HG02852 (cell line): Measurements from ENCODE around the gene RHBG.
A peak's percentile ranks its signal among the peaks of the same experiment; 100 is the strongest.
"Not testable (repeated sequence)": the region's sequence is repeated elsewhere in the genome, so short reads cannot be mapped to it uniquely, and the experiment has no call there.

ENCODE experiments used
- ATAC-seq: cut with Tn5 transposase; IDR thresholded peaks from one replicate; pipeline ENCODE4 v1.9.1; 2021; ENCODE audit warnings: mild to moderate bottlenecking, moderate library complexity; ENCODE audit not compliant: unreplicated experiment

Gene RHBG, protein sequence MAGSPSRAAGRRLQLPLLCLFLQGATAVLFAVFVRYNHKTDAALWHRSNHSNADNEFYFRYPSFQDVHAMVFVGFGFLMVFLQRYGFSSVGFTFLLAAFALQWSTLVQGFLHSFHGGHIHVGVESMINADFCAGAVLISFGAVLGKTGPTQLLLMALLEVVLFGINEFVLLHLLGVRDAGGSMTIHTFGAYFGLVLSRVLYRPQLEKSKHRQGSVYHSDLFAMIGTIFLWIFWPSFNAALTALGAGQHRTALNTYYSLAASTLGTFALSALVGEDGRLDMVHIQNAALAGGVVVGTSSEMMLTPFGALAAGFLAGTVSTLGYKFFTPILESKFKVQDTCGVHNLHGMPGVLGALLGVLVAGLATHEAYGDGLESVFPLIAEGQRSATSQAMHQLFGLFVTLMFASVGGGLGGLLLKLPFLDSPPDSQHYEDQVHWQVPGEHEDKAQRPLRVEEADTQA

GRCh38 chr1:156368889-156369684 lies at the start of gene RHBG:
Gene RHBG (plus strand): TSS chr1:156369211. CDS start chr1:156369250, 39 bp downstream.
- ATAC-seq = no peak

GRCh38 chr1:156319664-156320063 lies 49.3 kb upstream of the RHBG start:
- ATAC-seq = no peak

GRCh38 chr1:156320560-156320959 lies 48.5 kb upstream of the RHBG start:
- no peak for ATAC-seq

DNA sequence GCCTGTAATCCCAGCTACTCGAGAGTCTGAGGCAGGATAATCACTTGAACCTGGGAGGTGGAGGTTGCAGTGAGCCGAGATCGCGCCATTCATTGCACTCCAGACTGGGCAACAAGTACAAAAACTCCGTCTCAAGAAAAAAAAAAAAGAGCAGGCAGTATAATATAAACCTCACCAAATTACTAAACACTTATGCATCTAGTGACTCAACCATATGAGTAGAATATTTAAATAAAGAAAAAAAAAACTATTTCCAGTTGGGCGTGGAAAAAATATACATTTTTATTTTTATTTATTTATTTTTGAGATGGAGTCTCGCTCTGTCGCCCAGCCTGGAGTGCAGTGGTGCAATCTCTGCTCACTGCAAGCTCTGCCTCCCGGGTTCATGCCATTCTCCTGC lies 45.8 kb upstream of the RHBG start:
- not testable (repeated sequence) for ATAC-seq

GRCh38 chr1:156336242-156336641 lies 32.8 kb upstream of the RHBG start:
- no peak for ATAC-seq

GRCh38 chr1:156337052-156337887 lies 31.7 kb upstream of the RHBG start:
- no peak for ATAC-seq

DNA sequence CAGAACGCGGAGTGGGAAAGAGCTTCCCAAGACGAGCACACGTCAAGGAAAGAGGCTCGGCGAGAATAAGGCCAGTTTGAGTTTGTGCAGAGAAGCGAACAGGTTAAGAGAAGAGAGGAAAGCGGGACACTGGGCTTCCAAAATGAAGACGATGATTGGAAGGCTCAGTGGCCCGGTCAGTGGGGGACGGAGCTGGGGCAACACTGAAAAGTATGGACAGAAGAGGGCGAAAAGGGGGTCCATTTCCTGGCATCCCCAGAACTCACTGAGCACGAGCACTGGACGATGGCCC lies 31.2 kb upstream of the RHBG start:
- no peak for ATAC-seq

DNA sequence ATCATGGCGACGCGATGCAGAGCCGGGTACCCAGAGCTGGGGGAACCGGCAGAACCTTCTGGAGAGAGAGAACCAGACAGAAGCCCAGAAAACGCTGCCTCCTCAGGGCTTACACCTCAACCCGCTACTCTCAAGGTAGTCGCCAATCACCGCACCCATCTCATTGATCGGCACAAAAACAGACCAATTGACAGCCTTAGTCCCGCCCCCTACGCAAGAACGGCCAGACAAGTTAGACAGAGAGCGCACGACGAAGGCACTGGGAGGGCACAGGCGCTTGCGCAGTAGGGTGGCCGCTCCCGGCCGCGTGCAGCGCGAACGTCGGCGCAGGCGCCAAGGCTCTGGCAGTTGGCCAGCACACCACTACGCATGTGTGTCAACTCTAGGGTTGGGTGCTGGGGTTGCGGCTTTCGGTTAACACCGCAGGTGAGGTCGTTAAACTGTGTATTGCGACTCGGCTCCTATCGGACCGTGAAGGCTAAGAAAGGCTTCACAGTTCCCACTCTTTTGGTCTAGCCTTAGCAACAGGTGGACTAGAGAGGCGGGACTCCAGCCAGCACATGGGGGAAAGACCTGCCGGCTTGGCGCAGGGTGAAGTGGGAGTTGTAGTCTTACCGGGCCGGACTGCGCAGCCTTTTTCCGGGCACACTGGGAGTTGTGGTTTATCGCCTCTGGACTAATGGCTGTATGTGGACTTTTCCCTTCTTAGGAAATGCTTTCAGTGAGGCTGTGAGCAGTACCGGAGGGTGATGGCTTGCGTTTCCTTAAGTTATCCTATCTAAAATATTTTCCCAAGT lies 30.6 kb upstream of the RHBG start, which contains the start of the genes CCT3 and TSACC:
CCT3 (minus strand) TSS at position 113 of the 797 bp plus-strand sequence; CDS start at position 5, 108 bp downstream.
TSACC (plus strand) TSS at position 347 of the 797 bp plus-strand sequence. CDS start 1,232 bp downstream, outside the sequence.
- ATAC-seq = peak; percentile 94

GRCh38 chr1:156342166-156342955 lies 26.6 kb upstream of the RHBG start:
- no peak for ATAC-seq

GRCh38 chr1:156344409-156344808 lies 24.6 kb upstream of the RHBG start:
- no peak for ATAC-seq

DNA sequence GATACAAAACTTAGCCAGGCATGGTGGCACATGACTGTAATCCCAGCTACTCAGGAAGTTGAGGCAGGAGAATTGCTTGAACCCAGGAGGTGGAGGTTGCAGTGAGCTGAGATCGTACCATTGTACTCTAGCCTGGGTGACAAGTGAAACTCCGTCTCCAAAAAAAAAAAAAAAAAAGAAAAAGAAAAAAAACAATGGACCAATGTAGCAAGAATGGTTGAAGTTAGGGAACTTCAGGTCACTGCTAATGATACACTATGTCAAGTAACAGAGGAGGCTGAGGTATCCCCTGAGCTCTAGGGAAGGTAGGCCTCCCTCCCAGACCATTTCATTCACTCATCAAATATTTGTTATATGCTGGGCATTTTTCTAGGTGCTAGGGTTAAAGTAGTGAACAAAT lies 23.0 kb upstream of the RHBG start:
- not testable (repeated sequence) for ATAC-seq

DNA sequence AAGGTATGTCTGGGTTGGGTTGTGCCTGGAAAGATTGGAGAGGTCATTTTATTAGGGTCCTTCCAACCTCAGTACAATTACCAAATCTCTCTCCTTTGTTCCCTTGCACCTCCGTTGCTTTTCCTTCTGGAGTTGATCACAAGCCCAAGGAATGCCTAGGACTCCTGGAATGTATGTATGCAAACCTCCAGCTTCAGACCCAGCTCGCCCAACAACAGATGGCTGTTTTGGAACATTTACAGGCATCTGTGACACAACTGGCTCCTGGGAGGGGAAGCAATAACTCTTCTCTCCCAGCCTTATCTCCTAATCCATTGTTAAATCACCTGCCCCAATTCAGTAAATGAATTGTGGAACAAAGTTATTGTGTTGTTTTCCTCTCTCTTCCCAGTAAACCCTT lies 22.4 kb upstream of the RHBG start:
- ATAC-seq = no peak

DNA sequence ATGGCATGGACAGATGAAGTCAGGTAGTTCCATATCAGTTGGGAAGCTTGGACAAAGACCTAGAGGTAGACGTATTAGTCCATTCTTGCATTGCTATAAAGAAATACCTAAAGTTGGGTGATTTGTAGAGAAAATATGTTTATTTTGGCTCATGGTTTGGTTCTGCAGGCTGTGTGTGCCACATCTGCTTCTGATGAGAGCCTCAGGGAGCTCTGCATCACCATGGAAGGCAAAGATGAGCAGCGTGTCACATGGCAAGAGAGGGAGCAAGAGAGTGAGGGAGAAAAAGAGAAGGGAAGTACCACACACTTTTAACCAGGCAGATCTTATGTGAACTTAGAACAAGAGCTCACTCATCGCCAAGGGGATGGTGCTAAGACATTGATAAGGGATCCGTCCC lies 21.7 kb upstream of the RHBG start:
- ATAC-seq = no peak

DNA sequence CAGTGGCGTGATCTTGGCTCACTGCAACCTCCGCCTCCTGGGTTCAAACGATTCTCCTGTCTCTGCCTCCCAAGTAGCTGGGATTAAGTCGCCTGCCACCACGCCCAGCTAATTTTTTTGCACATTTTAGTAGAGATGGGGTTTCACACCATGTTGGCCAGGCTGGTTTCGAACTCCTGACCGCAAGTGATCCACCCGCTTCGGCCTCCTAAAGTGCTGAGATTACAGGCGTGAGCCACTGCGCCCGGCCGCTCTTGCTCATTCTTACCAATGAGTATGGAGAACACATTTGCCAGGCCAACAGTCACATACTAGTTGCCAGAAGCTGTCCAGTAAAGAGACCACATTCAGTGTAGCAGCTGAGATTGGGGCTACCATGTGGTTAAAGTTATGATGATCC lies 16.5 kb upstream of the RHBG start:
- ATAC-seq = not testable (repeated sequence)

DNA sequence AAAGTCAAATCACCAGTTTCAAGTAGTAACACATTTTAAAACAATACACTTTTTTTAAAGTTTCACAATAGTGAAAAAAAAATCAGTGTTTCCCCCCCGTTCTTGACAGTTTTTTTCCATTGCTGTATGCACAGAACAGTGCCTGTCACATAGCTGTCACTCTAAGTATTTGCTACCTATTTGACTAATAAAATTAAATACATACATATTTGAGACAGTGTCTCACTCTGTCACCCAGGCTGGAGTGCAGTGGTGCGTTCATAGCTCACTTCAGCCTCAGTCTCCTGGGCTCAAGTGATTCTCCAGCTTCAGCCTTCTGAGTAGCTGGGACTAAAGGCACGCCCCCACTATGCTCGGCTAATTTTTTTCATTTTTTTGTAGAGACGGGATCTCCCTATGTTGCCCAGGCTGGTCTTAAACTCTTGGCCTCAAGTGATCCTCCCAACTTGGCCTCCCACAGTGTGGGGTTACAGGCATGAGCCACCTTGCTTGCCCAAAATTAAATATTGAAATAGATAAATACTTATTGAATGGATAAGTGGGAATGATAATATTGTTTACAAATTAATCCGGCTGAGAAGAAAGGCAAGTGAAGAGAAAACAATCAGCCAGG lies 12.6 kb upstream of the RHBG start:
- ATAC-seq = no peak

DNA sequence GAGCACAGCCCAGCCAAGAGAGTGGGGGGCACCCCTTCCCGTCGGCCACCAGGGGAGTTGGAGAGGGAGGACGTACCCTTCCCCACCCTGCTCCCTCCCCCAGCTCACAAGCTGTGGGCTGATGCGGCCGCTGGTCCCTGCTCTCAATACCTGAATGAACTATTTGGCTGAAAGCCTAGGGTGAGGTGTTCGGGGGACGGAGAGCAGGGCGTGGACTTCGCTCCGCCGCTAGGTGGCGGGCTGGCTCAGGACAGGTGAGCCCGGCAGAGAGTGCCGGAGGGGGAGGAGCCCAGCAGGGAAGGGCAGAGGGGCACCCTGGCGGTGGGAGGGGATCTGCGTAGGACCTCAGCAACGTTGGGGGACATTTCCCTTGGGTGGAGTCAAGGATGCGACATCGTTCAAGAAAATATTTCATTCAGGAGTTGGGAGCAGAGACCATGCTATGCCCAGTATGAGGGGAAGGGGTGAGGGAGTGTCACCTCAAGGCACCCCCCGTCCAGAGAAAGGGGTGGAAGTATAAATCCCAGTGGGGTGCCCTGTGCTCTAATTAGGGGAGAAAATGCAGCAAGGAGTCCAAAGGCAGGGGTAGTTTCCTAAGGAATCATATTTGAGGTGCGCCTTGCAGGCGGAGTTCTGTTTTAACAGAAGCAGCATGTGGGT lies 12.0 kb upstream of the RHBG start:
- no peak for ATAC-seq

- no peak for ATAC-seq
Measured at GRCh38 chr1:156357977-156358376, 11.0 kb upstream of the RHBG start.

DNA sequence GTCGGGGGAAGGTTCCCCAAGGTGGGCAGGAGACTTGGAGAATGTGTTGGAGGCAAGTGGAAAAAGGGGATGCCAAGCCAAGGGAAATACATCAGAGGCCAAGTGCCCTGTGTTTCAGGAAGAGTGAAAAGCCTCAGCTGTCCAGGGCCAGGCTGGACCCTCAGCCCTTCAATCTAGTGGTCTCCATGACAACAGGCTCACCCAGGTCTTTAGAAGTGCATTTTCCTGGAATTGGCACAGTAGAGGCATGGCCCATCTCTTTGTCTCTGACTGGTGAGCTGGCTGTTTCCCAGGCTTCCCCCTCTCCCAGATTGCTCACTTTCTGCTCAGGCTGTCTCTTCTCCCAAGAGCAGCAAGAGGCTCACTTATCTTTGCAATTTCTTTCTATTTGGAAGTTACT lies 10.4 kb upstream of the RHBG start:
- ATAC-seq = no peak
